ENCODE results near the gene DUSP16. TPM values are rescaled to one million over a fixed set of nuclear protein-coding genes. Genes with fewer than 3 reads are reported as not detected.

Gene DUSP16
- total and polyA plus RNA-seq, 2 of the 8 experiments (the other 6 are each of a cell fraction or from before 2014, with no cell fraction given) = 31.6 to 55.9 TPM

DNA sequence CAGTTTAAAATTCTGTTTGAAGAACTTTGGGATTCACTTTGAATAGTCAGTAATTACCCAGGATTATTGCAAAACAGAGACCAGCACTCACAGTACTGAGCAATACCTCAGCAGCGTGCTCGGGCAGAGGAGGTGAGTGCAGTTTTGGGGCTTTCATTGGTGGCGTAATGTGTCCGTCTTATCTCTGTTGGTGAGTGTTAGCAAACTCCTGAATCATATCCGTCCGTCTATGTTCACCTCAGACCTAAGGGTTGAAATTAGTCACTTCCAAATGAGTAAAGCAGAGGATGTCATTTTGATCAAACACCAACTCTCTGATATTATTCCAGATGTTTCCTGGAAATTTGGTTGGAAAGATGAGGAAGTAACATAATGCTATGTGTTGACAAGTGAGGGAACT lies 123.0 kb downstream of the DUSP16 start:
- Histone ChIP-seq H3K18ac (ENCODE audit: extremely low read depth, low read length) (no peak overlapping the region), H3K36me3 (ENCODE audit: control insufficient read depth in 2 of 4, insufficient read depth in 4 of 4, low read length in 3 of 4) (peaks cover 0 to 9% (median 2%) of the 10 kb centered on the region in 4 experiments; a peak in 2 of 8 replicates), H2BK12ac (ENCODE audit: low read depth, low read length) (no peak overlapping the region), H4K91ac (replicated peaks; ENCODE audit: insufficient read length, low read length) (no peak overlapping the region), H3K23ac (ENCODE audit: insufficient read length) (no peak overlapping the region), H3K14ac (ENCODE audit: insufficient read length) (no peak overlapping the region), H3K4ac (replicated peaks; ENCODE audit: insufficient read length, low read depth, low read length) (no peak overlapping the region), H3K27me3 (replicated peaks in 1 of 4; ENCODE audit: control insufficient read depth in 3 of 4, extremely low read depth in 1 of 4, insufficient read depth in 3 of 4, low read length in 3 of 4) (no peaks in the 10 kb centered on the region; a peak in 1 of 7 replicates), H2AK5ac (ENCODE audit: low read depth, low read length) (no peak overlapping the region), H3K27ac (ENCODE audit: low read depth, low read length) (no peak overlapping the region), H2BK15ac (ENCODE audit: low read length) (no peak overlapping the region), H3K9me3 (ENCODE audit: insufficient read depth in 2 of 2, low read depth in 1 of 2, low read length in 1 of 2) (no peaks in the 10 kb centered on the region), H3K56ac (replicated peaks; ENCODE audit: insufficient read length, low read depth, low read length) (no peak overlapping the region), H3K79me1 (ENCODE audit: low read depth, low read length) (no peaks in the 10 kb centered on the region), H3K79me2 (ENCODE audit: control insufficient read depth in 1 of 2, insufficient read depth in 2 of 2, low read length in 2 of 2) (no peaks in the 10 kb centered on the region), H2BK20ac (ENCODE audit: low read length) (no peak overlapping the region), H4K5ac (ENCODE audit: insufficient read length, low read depth, low read length) (no peak overlapping the region), H2AFZ (ENCODE audit: low read length) (no peak overlapping the region), H3K4me3 (ENCODE audit: extremely low read depth in 1 of 4, insufficient read depth in 2 of 4, low read depth in 3 of 4, low read length in 4 of 4) (no peak overlapping the region), H3K9ac (replicated peaks in 1 of 4; ENCODE audit: extremely low read depth in 1 of 4, low read depth in 3 of 4, low read length in 3 of 4) (no peak overlapping the region), H4K8ac (ENCODE audit: extremely low read depth, insufficient read depth, low read length) (no peak overlapping the region), H3K4me1 (replicated peaks in 1 of 4; ENCODE audit: control insufficient read depth in 3 of 4, insufficient read depth in 4 of 4, low read length in 3 of 4) (no peaks in the 10 kb centered on the region), H2BK5ac (ENCODE audit: low read depth, low read length) (no peak overlapping the region), H2BK120ac (replicated peaks; ENCODE audit: low read depth, low read length) (no peak overlapping the region), H4K20me1 (replicated peaks in 1 of 2; ENCODE audit: control insufficient read depth in 1 of 2, insufficient read depth in 2 of 2, low read length in 2 of 2) (no peaks in the 10 kb centered on the region), H3K4me2 (ENCODE audit: insufficient read depth in 1 of 2, low read depth in 2 of 2, low read length in 2 of 2) (no peak overlapping the region), H3K23me2 (ENCODE audit: low read depth, low read length) (no peaks in the 10 kb centered on the region)
- FAIRE-seq (no peak), DNase-seq (ENCODE audit: low read depth in 1 of 2, low spot score in 2 of 2) (no peak)
- 90% methylated on average over 6 of the region's 6 CpGs; no CpG with 5 or more reads in 1 of the 2 experiments for WGBS, 2 experiments (ENCODE audit: extremely low coverage in 1 of 2, insufficient coverage in 1 of 2, insufficient read length in 1 of 2, insufficient replicate concordance in 2 of 2, low coverage in 1 of 2, low lambda C conversion rate in 2 of 2, missing lambda C conversion rate in 1 of 2)
- CTCF ChIA-PET (ENCODE audit: partially characterized antibody) = interaction anchor here (0.6 to 1.5 kb wide), 2 partner anchors 11 to 14 kb away, joined by 3 read pairs; no protein-coding TSS in a partner anchor
- POLR2A ChIA-PET (ENCODE audit: partially characterized antibody) = no interaction called here
- TF ChIP-seq SAP30 (IDR thresholded peaks at IDR 0.05; ENCODE audit: insufficient read depth, insufficient replicate concordance, low read length) (no peak), CHD2 (IDR thresholded peaks at IDR 0.05; ENCODE audit: low read length) (no peak), GTF2F1 (IDR thresholded peaks at IDR 0.05; ENCODE audit: borderline replicate concordance, low read depth, low read length) (no peak), HDAC2 (IDR thresholded peaks at IDR 0.05; ENCODE audit: borderline replicate concordance in 1 of 2, low read depth in 2 of 2, low read length in 2 of 2) (no peak), SP4 (IDR thresholded peaks at IDR 0.05; ENCODE audit: low read length) (no peak), SIN3A (conservative IDR thresholded peaks at IDR 0.05 in 1 of 2, IDR thresholded peaks at IDR 0.05 in 1 of 2; ENCODE audit: low read depth in 1 of 2, low read length in 2 of 2) (no peak), MAFK (IDR thresholded peaks at IDR 0.05; ENCODE audit: low read depth, low read length) (no peak), TBP (IDR thresholded peaks at IDR 0.05; ENCODE audit: low read depth, low read length) (no peak), RAD21 (IDR thresholded peaks at IDR 0.05 in 1 of 2, conservative IDR thresholded peaks at IDR 0.05 in 1 of 2; ENCODE audit: low read depth in 2 of 2, low read length in 2 of 2) (no peak), ZNF274 (IDR thresholded peaks at IDR 0.05; ENCODE audit: borderline replicate concordance, extremely low read depth, low read length) (no peak), SIRT6 (IDR thresholded peaks at IDR 0.05; ENCODE audit: low read length) (no peak), NRF1 (IDR thresholded peaks at IDR 0.05; ENCODE audit: low read depth, low read length) (no peak), GABPA (IDR thresholded peaks at IDR 0.05; ENCODE audit: borderline replicate concordance, insufficient read depth, low read length) (no peak), CTBP2 (IDR thresholded peaks at IDR 0.05; ENCODE audit: borderline replicate concordance, insufficient read depth, insufficient read length, low read length) (no peak)
